BJ (cell line): ENCODE data around the gene PFN3. TPM values are rescaled to one million over a fixed set of nuclear protein-coding genes. Genes with fewer than 3 reads are reported as not detected.

Experiments
- CTCF ChIA-PET: fragments of 350-600 bp; formaldehyde crosslinking; extraction: SDS; loops from one replicate; lab custom pipeline; 2021; ENCODE audit warnings: antibody characterized with exemption, inconsistent platforms; lab: Yijun Ruan, JAX
- POLR2A ChIA-PET: fragments of 300-600 bp; sonication (Branson Sonifier 250); formaldehyde crosslinking; extraction: SDS; loops from one replicate; lab custom pipeline; 2021; ENCODE audit warnings: antibody characterized with exemption; lab: Charles Lee
- DNase-seq: peaks from one replicate; pipeline ENCODE4 v3.0.0-alpha.2; 2011; ENCODE audit warnings: low read depth
- H3K27me3 ChIP-seq: 2 replicates; pipeline ENCODE4 v1.6.0; 2011; ENCODE audit warnings: low read length; ENCODE audit not compliant: control insufficient read depth, insufficient read depth
- H3K36me3 ChIP-seq: 2 replicates; pipeline ENCODE4 v1.5.1; 2011; ENCODE audit warnings: low read length; ENCODE audit not compliant: control insufficient read depth, insufficient read depth
- H3K4me3 ChIP-seq: 2 replicates; pipeline ENCODE4 v1.5.1; 2011; ENCODE audit warnings: low read depth, mild to moderate bottlenecking, control low read depth, low read length
- CTCF ChIP-seq: IDR thresholded peaks from 2 replicates; pipeline ENCODE4 v1.5.1; 2011; ENCODE audit warnings: low read depth, mild to moderate bottlenecking, control low read depth, inconsistent platforms, low read length, moderate library complexity; ENCODE audit not compliant: insufficient read depth
- polyA plus RNA-seq: library from polyadenylated mRNA; depleted of rRNA; stranded (reverse); fragments of >200 nt; gene quantifications from 2 replicates; pipeline ENCODE4 v1.2.3, GENCODE V29; 2011

PFN3 gene
- polyA plus RNA-seq, 1 experiment: not detected

- DNase-seq: no peak
- peaks cover 12% of the 10 kb centered on the region for H3K36me3 ChIP-seq
- CTCF ChIA-PET: interaction anchor here (1.0 to 17.3 kb wide), 3 partner anchors 15 to 50 kb away, joined by 5 to 217 read pairs (median 5); no protein-coding TSS in a partner anchor
- POLR2A ChIA-PET: interaction anchor here (0.6 kb wide), 1 partner anchor 512 kb away, joined by 7 read pairs; no protein-coding TSS in a partner anchor
- no peaks in the 10 kb centered on the region for H3K27me3 ChIP-seq
- no peak overlapping the region for H3K4me3 ChIP-seq
- TF ChIP-seq CTCF: no peak
These were observed 39.9 kb upstream of the PFN3 start for GRCh38 chr5:177440211-177440989.

GRCh38 chr5:177439518-177440053 is 39.1 kb upstream of the PFN3 start:
- Histone ChIP-seq H3K36me3 (peaks cover 15% of the 10 kb centered on the region), H3K27me3 (no peaks in the 10 kb centered on the region), H3K4me3 (no peak overlapping the region)
- no peak for DNase-seq
- TF ChIP-seq CTCF: no peak
- CTCF ChIA-PET: interaction anchor here (1.1 to 17.3 kb wide), 3 partner anchors 16 to 49 kb away, joined by 5 to 217 read pairs (median 15); no protein-coding TSS in a partner anchor
- POLR2A ChIA-PET: no interaction called here

DNA sequence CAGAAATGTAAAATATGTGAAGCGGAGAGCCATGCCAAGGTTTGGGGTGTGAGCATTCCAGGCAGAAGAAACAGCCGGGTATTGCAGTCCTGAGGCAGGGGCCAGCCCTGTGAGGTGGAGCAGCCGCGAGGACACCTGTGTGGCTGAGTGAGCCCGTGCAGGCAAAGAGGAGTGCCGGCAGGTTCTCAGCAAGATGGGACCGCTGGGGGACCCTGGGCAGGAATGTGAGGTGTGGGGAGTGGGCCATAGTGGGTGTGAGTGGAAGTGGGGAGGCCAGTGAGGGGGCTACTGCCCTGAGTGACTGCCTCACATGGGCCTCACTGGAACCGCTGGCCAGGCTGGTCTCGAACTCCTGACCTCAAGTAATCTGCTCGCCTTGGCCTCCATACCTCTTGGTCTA is 38.0 kb upstream of the PFN3 start:
- no peak for DNase-seq
- H3K36me3 ChIP-seq: peaks cover 21% of the 10 kb centered on the region
- TF ChIP-seq CTCF: no peak
- no peak overlapping the region for H3K4me3 ChIP-seq
- H3K27me3 ChIP-seq: no peaks in the 10 kb centered on the region
- CTCF ChIA-PET: interaction anchor here (3.1 kb wide), 1 partner anchor 34 kb away, joined by 15 read pairs; no protein-coding TSS in a partner anchor
- POLR2A ChIA-PET: no interaction called here

- Histone ChIP-seq H3K4me3 (no peak overlapping the region), H3K36me3 (peaks cover 30% of the 10 kb centered on the region), H3K27me3 (no peaks in the 10 kb centered on the region)
- no peak for DNase-seq
- ChIA-PET CTCF (interaction anchor here (1.0 to 3.1 kb wide), 4 partner anchors 10 to 34 kb away, joined by 3 to 15 read pairs (median 4); no protein-coding TSS in a partner anchor), POLR2A (interaction anchor here (0.5 kb wide), 1 partner anchor 59 kb away, joined by 3 read pairs; no protein-coding TSS in a partner anchor)
- TF ChIP-seq CTCF: no peak
These were observed 37.2 kb upstream of the PFN3 start for GRCh38 chr5:177437623-177438022.

DNA sequence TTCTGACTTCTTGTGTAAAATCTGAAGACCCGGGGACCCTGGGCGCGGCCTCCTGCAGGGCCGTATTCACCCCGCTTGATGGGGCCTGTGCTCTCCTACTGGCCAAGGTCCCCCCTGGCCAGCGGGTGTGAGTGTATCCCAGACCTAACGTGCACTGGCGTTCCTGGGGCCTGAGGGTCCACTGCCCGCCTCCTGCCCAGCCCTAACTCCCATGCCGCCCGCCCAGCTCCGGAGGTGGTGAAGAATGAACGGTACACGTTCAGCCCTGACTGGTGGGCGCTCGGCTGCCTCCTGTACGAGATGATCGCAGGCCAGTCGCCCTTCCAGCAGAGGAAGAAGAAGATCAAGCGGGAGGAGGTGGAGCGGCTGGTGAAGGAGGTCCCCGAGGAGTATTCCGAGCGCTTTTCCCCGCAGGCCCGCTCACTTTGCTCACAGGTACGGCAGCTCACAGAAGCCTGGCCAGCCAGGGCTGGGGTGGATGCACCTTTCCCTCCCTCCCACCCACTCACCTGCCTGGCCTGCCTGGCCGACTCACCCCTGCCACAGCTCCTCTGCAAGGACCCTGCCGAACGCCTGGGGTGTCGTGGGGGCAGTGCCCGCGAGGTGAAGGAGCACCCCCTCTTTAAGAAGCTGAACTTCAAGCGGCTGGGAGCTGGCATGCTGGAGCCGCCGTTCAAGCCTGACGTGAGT is 35.5 kb upstream of the PFN3 start:
- ChIA-PET POLR2A (no interaction called here), CTCF (interaction anchor here (0.6 kb wide), 1 partner anchor 122 kb away, joined by 3 read pairs; no protein-coding TSS in a partner anchor)
- Histone ChIP-seq H3K36me3 (peaks cover 35% of the 10 kb centered on the region), H3K4me3 (no peak overlapping the region), H3K27me3 (no peaks in the 10 kb centered on the region)
- no peak for TF ChIP-seq CTCF
- DNase-seq: no peak
